ENCODE measurements around the gene C17orf100.

GRCh38 chr17:6643451-6644125, 8.0 kb upstream of the C17orf100 start:
- TF ChIP-seq CTCF (conservative IDR thresholded peaks at IDR 0.05 in 1 of 2, IDR thresholded peaks at IDR 0.05 in 1 of 2; ENCODE audit: low read depth in 1 of 2, low read length in 2 of 2) = no peak
- TF ChIP-seq EZH2 (IDR thresholded peaks at IDR 0.05; ENCODE audit: low read length, missing control alignments) = no peak
